ENCODE data around the gene TGFB1I1. TPM values are rescaled to one million over a fixed set of nuclear protein-coding genes. Genes with fewer than 3 reads are reported as not detected.

TGFB1I1 gene
- total RNA-seq, 1 experiment from 2014 or later: 9.3 TPM

GRCh38 chr16:31467151-31467773, 4.7 kb upstream of the TGFB1I1 start:
- Mint-ChIP-seq H3K27ac (ENCODE audit: unreplicated experiment) (no peak overlapping the region), H3K9me3 (ENCODE audit: unreplicated experiment) (no peaks in the 10 kb centered on the region)
- CTCF ChIA-PET: no interaction called here

GRCh38 chr16:31467858-31468257, 4.1 kb upstream of the TGFB1I1 start:
- Mint-ChIP-seq H3K9me3 (ENCODE audit: unreplicated experiment) (no peaks in the 10 kb centered on the region), H3K36me3 (ENCODE audit: insufficient read depth, unreplicated experiment) (peaks cover 34% of the 10 kb centered on the region), H3K27me3 (ENCODE audit: insufficient read depth, unreplicated experiment) (no peaks in the 10 kb centered on the region), H3K4me3 (ENCODE audit: unreplicated experiment) (no peak overlapping the region), H3K4me1 (ENCODE audit: low read depth, unreplicated experiment) (peaks cover 14% of the 10 kb centered on the region), H3K27ac (ENCODE audit: unreplicated experiment) (no peak overlapping the region)
- Histone ChIP-seq H3K4me1 (no peaks in the 10 kb centered on the region; the same call in 1 of the 2 replicates), H3K36me3 (ENCODE audit: control insufficient read depth, insufficient read depth, low read length) (peaks cover 1% of the 10 kb centered on the region; the same call in 1 of the 2 replicates), H3K9me3 (no peaks in the 10 kb centered on the region), H3K27me3 (replicated peaks; ENCODE audit: control insufficient read depth, insufficient read depth, low read length) (no peaks in the 10 kb centered on the region), H3K4me3 (ENCODE audit: low read depth, low read length) (no peak overlapping the region)
- TF ChIP-seq CTCF (IDR thresholded peaks at IDR 0.05; ENCODE audit: insufficient read depth in 1 of 2, low read depth in 1 of 2, low read length in 1 of 2, severe bottlenecking in 1 of 2, unreplicated experiment in 1 of 2): no peak
- ChIA-PET CTCF (no interaction called here), POLR2A (no interaction called here)
- no peak for DNase-seq
- no TSS peak for BruUV-seq (replicated peaks)
- intact Hi-C loops (cut with micrococcal nuclease; ENCODE audit: unreplicated experiment): no loop called here

More at GRCh38 chr16:31467151-31467773, 4.7 kb upstream of the TGFB1I1 start:
- DNase-seq: no peak
- intact Hi-C loops (cut with micrococcal nuclease; ENCODE audit: unreplicated experiment): no loop called here
- no peak overlapping the region for H3K4me3 ChIP-seq (ENCODE audit: low read depth, low read length)
- no peaks in the 10 kb centered on the region for H3K27me3 ChIP-seq (replicated peaks; ENCODE audit: control insufficient read depth, insufficient read depth, low read length)
- peaks cover 1% of the 10 kb centered on the region; the same call in 1 of the 2 replicates for H3K36me3 ChIP-seq (ENCODE audit: control insufficient read depth, insufficient read depth, low read length)
- no peaks in the 10 kb centered on the region for H3K27me3 Mint-ChIP-seq (ENCODE audit: insufficient read depth, unreplicated experiment)
- no peaks in the 10 kb centered on the region for H3K9me3 ChIP-seq
- H3K4me3 Mint-ChIP-seq (ENCODE audit: unreplicated experiment): no peak overlapping the region
- TF ChIP-seq CTCF (IDR thresholded peaks at IDR 0.05; ENCODE audit: insufficient read depth in 1 of 2, low read depth in 1 of 2, low read length in 1 of 2, severe bottlenecking in 1 of 2, unreplicated experiment in 1 of 2): no peak
- no TSS peak for BruUV-seq (replicated peaks)
- H3K4me1 ChIP-seq: no peaks in the 10 kb centered on the region; the same call in 1 of the 2 replicates
- POLR2A ChIA-PET: no interaction called here
- H3K36me3 Mint-ChIP-seq (ENCODE audit: insufficient read depth, unreplicated experiment): peaks cover 32% of the 10 kb centered on the region
- H3K4me1 Mint-ChIP-seq (ENCODE audit: low read depth, unreplicated experiment): peaks cover 8% of the 10 kb centered on the region

- DNase-seq: no peak
- Mint-ChIP-seq H3K9me3 (ENCODE audit: unreplicated experiment) (no peaks in the 10 kb centered on the region), H3K36me3 (ENCODE audit: insufficient read depth, unreplicated experiment) (peaks cover 10% of the 10 kb centered on the region), H3K27ac (ENCODE audit: unreplicated experiment) (no peak overlapping the region), H3K27me3 (ENCODE audit: insufficient read depth, unreplicated experiment) (no peaks in the 10 kb centered on the region), H3K4me1 (ENCODE audit: low read depth, unreplicated experiment) (peaks cover 19% of the 10 kb centered on the region), H3K4me3 (ENCODE audit: unreplicated experiment) (no peak overlapping the region)
- H3K27me3 ChIP-seq (replicated peaks; ENCODE audit: control insufficient read depth, insufficient read depth, low read length): no peaks in the 10 kb centered on the region
- H3K4me1 ChIP-seq: no peaks in the 10 kb centered on the region; the same call in 1 of the 2 replicates
- intact Hi-C loops (cut with micrococcal nuclease; ENCODE audit: unreplicated experiment): no loop called here
- TF ChIP-seq CTCF (IDR thresholded peaks at IDR 0.05; ENCODE audit: insufficient read depth in 1 of 2, low read depth in 1 of 2, low read length in 1 of 2, severe bottlenecking in 1 of 2, unreplicated experiment in 1 of 2): no peak
- CTCF ChIA-PET: no interaction called here
- BruUV-seq (replicated peaks): no TSS peak
- no peaks in the 10 kb centered on the region for H3K36me3 ChIP-seq (ENCODE audit: control insufficient read depth, insufficient read depth, low read length)
- H3K4me3 ChIP-seq (ENCODE audit: low read depth, low read length): no peak overlapping the region
- no peaks in the 10 kb centered on the region for H3K9me3 ChIP-seq
- POLR2A ChIA-PET: no interaction called here
Measured at GRCh38 chr16:31470615-31471014, 1.3 kb upstream of the TGFB1I1 start.

Measured in Caco-2 (cell line).